ENCODE data around the gene MCL1.
A peak's percentile ranks its signal among the peaks of the same experiment; 100 is the strongest.

The MCL1 gene

DNA sequence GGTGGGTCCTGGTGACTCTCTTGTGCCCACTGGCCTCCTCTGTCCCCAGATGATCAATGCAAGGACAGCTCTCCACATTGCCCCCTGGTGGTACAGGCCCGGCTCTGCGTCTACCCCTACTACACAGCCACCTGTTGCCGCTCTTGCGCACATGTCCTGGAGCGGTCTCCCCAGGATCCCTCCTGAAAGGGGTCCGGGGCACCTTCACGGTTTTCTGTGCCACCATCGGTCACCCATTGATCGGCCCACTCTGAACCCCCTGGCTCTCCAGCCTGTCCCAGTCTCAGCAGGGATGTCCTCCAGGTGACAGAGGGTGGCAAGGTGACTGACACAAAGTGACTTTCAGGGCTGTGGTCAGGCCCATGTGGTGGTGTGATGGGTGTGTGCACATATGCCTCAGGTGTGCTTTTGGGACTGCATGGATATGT, 19.4 kb downstream of the MCL1 start:
- TF ChIP-seq CTCF (IDR thresholded peaks at IDR 0.05) = peak; percentile 99

DNA sequence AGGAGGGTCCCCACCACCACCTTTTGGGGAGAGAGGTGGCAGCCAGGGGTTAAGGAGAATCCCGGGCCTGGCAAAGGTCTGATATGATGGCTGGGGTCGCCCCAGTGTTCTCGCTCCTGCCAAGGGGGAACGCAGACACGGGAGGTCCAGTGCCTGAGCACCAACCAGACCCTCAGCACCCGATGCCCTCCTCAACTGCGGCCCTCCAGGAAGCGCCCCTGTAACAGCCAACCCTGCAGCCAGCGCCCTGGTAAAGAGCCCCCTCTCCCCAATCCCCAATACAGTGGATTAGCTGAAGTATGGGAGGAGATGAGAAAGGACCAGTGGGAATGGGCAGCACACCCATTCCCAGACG, 19.8 kb downstream of the MCL1 start:
- no peak for TF ChIP-seq CTCF (IDR thresholded peaks at IDR 0.05)

- TF ChIP-seq CTCF (IDR thresholded peaks at IDR 0.05) = no peak
Observed at GRCh38 chr1:150558761-150559655, 20.4 kb downstream of the MCL1 start.

GRCh38 chr1:150558303-150558704, 21.1 kb downstream of the MCL1 start:
- TF ChIP-seq CTCF (IDR thresholded peaks at IDR 0.05) = no peak

GRCh38 chr1:150557813-150558212, 21.6 kb downstream of the MCL1 start:
- TF ChIP-seq CTCF (IDR thresholded peaks at IDR 0.05) = no peak

GRCh38 chr1:150557065-150557600, 22.3 kb downstream of the MCL1 start:
- TF ChIP-seq CTCF (IDR thresholded peaks at IDR 0.05) = no peak

- TF ChIP-seq CTCF (IDR thresholded peaks at IDR 0.05) = no peak
Observed at GRCh38 chr1:150555971-150556865, 23.2 kb downstream of the MCL1 start.
